HG02943 (cell line): ENCODE results near the gene RIMS1.

Experiments
- ATAC-seq: cut with Tn5 transposase; IDR thresholded peaks from one replicate; pipeline ENCODE4 v1.9.1; 2021; ENCODE audit warnings: mild to moderate bottlenecking, low read depth, moderate library complexity; ENCODE audit not compliant: unreplicated experiment

The RIMS1 gene

GRCh38 chr6:72216222-72217068 is 330.1 kb downstream of the RIMS1 start:
- ATAC-seq, result no peak

GRCh38 chr6:72217626-72218025 is 331.3 kb downstream of the RIMS1 start:
- no peak for ATAC-seq

- ATAC-seq, result no peak
Observed at GRCh38 chr6:72218125-72218524, 331.8 kb downstream of the RIMS1 start.

GRCh38 chr6:72219536-72219935 is 333.2 kb downstream of the RIMS1 start:
- no peak for ATAC-seq

GRCh38 chr6:72238021-72238420 is 351.7 kb downstream of the RIMS1 start:
- no peak for ATAC-seq

GRCh38 chr6:72238900-72239299 is 352.6 kb downstream of the RIMS1 start:
- ATAC-seq, result no peak

- no peak for ATAC-seq
Observed at GRCh38 chr6:72245565-72245964, 359.2 kb downstream of the RIMS1 start.

GRCh38 chr6:72246926-72247325 is 360.6 kb downstream of the RIMS1 start:
- ATAC-seq, result no peak

GRCh38 chr6:72248621-72249020 is 362.3 kb downstream of the RIMS1 start:
- no peak for ATAC-seq

- ATAC-seq, result no peak
Observed at GRCh38 chr6:72250664-72251063, 364.3 kb downstream of the RIMS1 start.

- ATAC-seq, result no peak
Observed at GRCh38 chr6:72260489-72260888, 374.1 kb downstream of the RIMS1 start.

GRCh38 chr6:72261554-72261953 is 375.2 kb downstream of the RIMS1 start:
- no peak for ATAC-seq

GRCh38 chr6:72262254-72262653 is 375.9 kb downstream of the RIMS1 start:
- no peak for ATAC-seq

GRCh38 chr6:72267470-72267869 is 381.1 kb downstream of the RIMS1 start:
- ATAC-seq, result no peak

- ATAC-seq, result no peak
Observed at GRCh38 chr6:72271531-72271930, 385.2 kb downstream of the RIMS1 start.

GRCh38 chr6:72272958-72273357 is 386.6 kb downstream of the RIMS1 start:
- ATAC-seq, result no peak

- ATAC-seq, result no peak
Observed at GRCh38 chr6:72275888-72276287, 389.5 kb downstream of the RIMS1 start.

- no peak for ATAC-seq
Observed at GRCh38 chr6:72282201-72282600, 395.9 kb downstream of the RIMS1 start.

GRCh38 chr6:72283571-72283970 is 397.2 kb downstream of the RIMS1 start:
- no peak for ATAC-seq

GRCh38 chr6:72286911-72287311 is 400.6 kb downstream of the RIMS1 start:
- no peak for ATAC-seq

GRCh38 chr6:72287801-72288200 is 401.5 kb downstream of the RIMS1 start:
- no peak for ATAC-seq

- no peak for ATAC-seq
Observed at GRCh38 chr6:72288592-72288991, 402.2 kb downstream of the RIMS1 start.
